HG02840 (cell line): ENCODE measurements around the gene SORBS1.

Experiments
- ATAC-seq: cut with Tn5 transposase; IDR thresholded peaks from one replicate; pipeline ENCODE4 v1.9.1; 2021; ENCODE audit warnings: mild to moderate bottlenecking, moderate library complexity, moderate number of reproducible peaks; ENCODE audit not compliant: unreplicated experiment, low FRiP score

SORBS1 gene

GRCh38 chr10:95397747-95398146 is 163.4 kb downstream of the SORBS1 start:
- no peak for ATAC-seq

GRCh38 chr10:95395947-95396449 is 165.2 kb downstream of the SORBS1 start:
- no peak for ATAC-seq

- no peak for ATAC-seq
Observed at GRCh38 chr10:95394161-95394880, 166.8 kb downstream of the SORBS1 start.

GRCh38 chr10:95392681-95393164 is 168.4 kb downstream of the SORBS1 start:
- no peak for ATAC-seq

GRCh38 chr10:95392217-95392584 is 169.0 kb downstream of the SORBS1 start:
- ATAC-seq: no peak

- no peak for ATAC-seq
Observed at GRCh38 chr10:95391581-95392216, 169.5 kb downstream of the SORBS1 start.

GRCh38 chr10:95391164-95391563 is 170.0 kb downstream of the SORBS1 start:
- no peak for ATAC-seq

GRCh38 chr10:95389982-95390381 is 171.2 kb downstream of the SORBS1 start:
- ATAC-seq: no peak

- no peak for ATAC-seq
Observed at GRCh38 chr10:95389176-95389575, 172.0 kb downstream of the SORBS1 start.

- ATAC-seq: no peak
Observed at GRCh38 chr10:95388539-95388938, 172.6 kb downstream of the SORBS1 start.

- no peak for ATAC-seq
Observed at GRCh38 chr10:95388109-95388471, 173.1 kb downstream of the SORBS1 start.

GRCh38 chr10:95384011-95384704 is 177.0 kb downstream of the SORBS1 start:
- ATAC-seq: no peak

- no peak for ATAC-seq
Observed at GRCh38 chr10:95382596-95382995, 178.6 kb downstream of the SORBS1 start.

GRCh38 chr10:95382174-95382573 is 179.0 kb downstream of the SORBS1 start:
- no peak for ATAC-seq

- ATAC-seq: no peak
Observed at GRCh38 chr10:95377950-95378349, 183.2 kb downstream of the SORBS1 start.

GRCh38 chr10:95375418-95375817 is 185.8 kb downstream of the SORBS1 start:
- no peak for ATAC-seq

GRCh38 chr10:95374597-95375209 is 186.5 kb downstream of the SORBS1 start:
- ATAC-seq: no peak

- no peak for ATAC-seq
Observed at GRCh38 chr10:95373660-95374059, 187.5 kb downstream of the SORBS1 start.

GRCh38 chr10:95364342-95364741 is 196.8 kb downstream of the SORBS1 start:
- ATAC-seq: no peak

GRCh38 chr10:95363303-95363912 is 197.8 kb downstream of the SORBS1 start:
- peak; percentile 73 for ATAC-seq
